GM11168 (cell line): ENCODE data around the gene CHN1.

Source experiments
- in situ Hi-C: fragments of 300-500 bp; cut with MboI; formaldehyde crosslinking; loops from one replicate; pipeline ENCODE4 v1.12.0; 2022; ENCODE audit warnings: low sequenced_read_pairs; ENCODE audit not compliant: unreplicated experiment

The CHN1 gene

GRCh38 chr2:174792309-174793025 lies 212.7 kb downstream of the CHN1 start:
- in situ Hi-C loops, result no loop called here

- in situ Hi-C loops, result no loop called here
These were observed 213.4 kb downstream of the CHN1 start for GRCh38 chr2:174791746-174792280.

GRCh38 chr2:174791020-174791419 lies 214.2 kb downstream of the CHN1 start:
- in situ Hi-C loops, result no loop called here

GRCh38 chr2:174789001-174789400 lies 216.2 kb downstream of the CHN1 start:
- in situ Hi-C loops, result no loop called here

- in situ Hi-C loops, result no loop called here
These were observed 216.8 kb downstream of the CHN1 start for GRCh38 chr2:174788291-174788929.

GRCh38 chr2:174787487-174788205 lies 217.5 kb downstream of the CHN1 start:
- in situ Hi-C loops, result no loop called here

- in situ Hi-C loops, result no loop called here
These were observed 219.0 kb downstream of the CHN1 start for GRCh38 chr2:174786066-174786725.

- in situ Hi-C loops, result no loop called here
These were observed 219.7 kb downstream of the CHN1 start for GRCh38 chr2:174785481-174785880.

- in situ Hi-C loops, result no loop called here
These were observed 220.3 kb downstream of the CHN1 start for GRCh38 chr2:174784909-174785308.

- in situ Hi-C loops, result no loop called here
These were observed 220.9 kb downstream of the CHN1 start for GRCh38 chr2:174784316-174784715.

- in situ Hi-C loops, result no loop called here
These were observed 223.2 kb downstream of the CHN1 start for GRCh38 chr2:174781996-174782395.

- in situ Hi-C loops, result no loop called here
These were observed 223.9 kb downstream of the CHN1 start for GRCh38 chr2:174781298-174781697.

- in situ Hi-C loops, result no loop called here
These were observed 224.3 kb downstream of the CHN1 start for GRCh38 chr2:174780856-174781255.

GRCh38 chr2:174780191-174780840 lies 224.9 kb downstream of the CHN1 start:
- in situ Hi-C loops, result no loop called here

GRCh38 chr2:174779361-174779928 lies 225.7 kb downstream of the CHN1 start:
- in situ Hi-C loops, result no loop called here

- in situ Hi-C loops, result no loop called here
These were observed 226.8 kb downstream of the CHN1 start for GRCh38 chr2:174778085-174778981.

- in situ Hi-C loops, result no loop called here
These were observed 227.7 kb downstream of the CHN1 start for GRCh38 chr2:174777347-174778084.

GRCh38 chr2:174776675-174777074 lies 228.5 kb downstream of the CHN1 start:
- in situ Hi-C loops, result no loop called here
